NCI-H345 (cell line): ENCODE data around the gene CBFB.
"Not testable (repeated sequence)": the region's sequence is repeated elsewhere in the genome, so short reads cannot be mapped to it uniquely, and the experiment has no call there.

Experiments used
- DNase-seq: peaks from one replicate; lab custom pipeline; 2025; lab: John Stamatoyannopoulos, UW

Gene CBFB

GRCh38 chr16:67098599-67098998 is 69.7 kb downstream of the CBFB start:
- no peak for DNase-seq

GRCh38 chr16:67100569-67101310 is 71.8 kb downstream of the CBFB start:
- DNase-seq = no peak

- DNase-seq = no peak
Observed at GRCh38 chr16:67101311-67102082, 72.5 kb downstream of the CBFB start.

GRCh38 chr16:67104061-67104460 is 75.1 kb downstream of the CBFB start:
- DNase-seq = no peak

GRCh38 chr16:67104845-67105244 is 75.9 kb downstream of the CBFB start:
- DNase-seq = peak; percentile 17

GRCh38 chr16:67105246-67105645 is 76.3 kb downstream of the CBFB start:
- DNase-seq = no peak

- DNase-seq = no peak
Observed at GRCh38 chr16:67105881-67106280, 76.9 kb downstream of the CBFB start.

- DNase-seq = no peak
Observed at GRCh38 chr16:67108489-67108888, 79.5 kb downstream of the CBFB start.

GRCh38 chr16:67108931-67109406 is 80.0 kb downstream of the CBFB start:
- no peak for DNase-seq

- peak; percentile 88 for DNase-seq
Observed at GRCh38 chr16:67109407-67110135, 80.6 kb downstream of the CBFB start, which contains the start of gene PHAF1. Gene PHAF1, plus strand, starts transcription at chr16:67109941. Its CDS starts 235 bp downstream, at chr16:67110176.

- no peak for DNase-seq
Observed at GRCh38 chr16:67111951-67112444, 83.0 kb downstream of the CBFB start.

GRCh38 chr16:67112591-67113399 is 83.8 kb downstream of the CBFB start:
- no peak for DNase-seq

- no peak for DNase-seq
Observed at GRCh38 chr16:67114793-67115192, 85.8 kb downstream of the CBFB start.

- no peak for DNase-seq
Observed at GRCh38 chr16:67115639-67116038, 86.7 kb downstream of the CBFB start.

- DNase-seq = no peak
Observed at GRCh38 chr16:67116388-67117311, 87.7 kb downstream of the CBFB start.

- DNase-seq = no peak
Observed at GRCh38 chr16:67117716-67118115, 88.8 kb downstream of the CBFB start.

- no peak for DNase-seq
Observed at GRCh38 chr16:67120025-67120424, 91.1 kb downstream of the CBFB start.

- DNase-seq = not testable (repeated sequence)
Observed at GRCh38 chr16:67122799-67123198, 93.8 kb downstream of the CBFB start.

GRCh38 chr16:67128417-67128816 is 99.5 kb downstream of the CBFB start:
- no peak for DNase-seq

- DNase-seq = no peak
Observed at GRCh38 chr16:67128887-67129286, 99.9 kb downstream of the CBFB start.
